ENCODE results near the gene PLLP. TPM values are rescaled to one million over a fixed set of nuclear protein-coding genes. Genes with fewer than 3 reads are reported as not detected.

The PLLP gene
- total RNA-seq, 1 experiment from 2014 or later, result 3.1 TPM

- H3K27me3 ChIP-seq (ENCODE audit: insufficient read depth, low read length), result no peaks in the 10 kb centered on the region
These were observed 28.6 kb downstream of the PLLP start for GRCh38 chr16:57255686-57256415.

DNA sequence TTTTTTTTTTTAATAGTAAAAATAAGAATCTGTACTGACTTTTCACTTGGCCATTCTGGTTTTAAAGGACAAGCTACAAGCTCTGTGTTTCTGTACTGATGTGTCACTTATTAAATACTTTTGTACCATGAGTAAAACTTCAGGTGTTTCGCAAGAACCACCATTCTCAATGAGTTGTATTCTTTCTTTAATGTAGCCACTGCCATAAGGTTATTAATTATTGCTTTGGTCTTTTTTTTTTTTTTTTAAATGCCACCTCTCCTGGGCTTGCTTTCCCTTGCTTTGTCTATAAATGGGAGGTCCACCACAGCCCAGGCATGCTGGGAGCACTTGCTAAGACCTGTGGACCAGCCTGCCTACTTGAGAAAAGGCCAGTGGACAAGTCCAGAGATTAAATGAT is 31.0 kb downstream of the PLLP start:
- H3K27me3 ChIP-seq (ENCODE audit: insufficient read depth, low read length), result no peaks in the 10 kb centered on the region
- no peak for ATAC-seq
- ChIA-PET RAD21 (ENCODE audit: low non-redundant PET in 1 of 2, low total read pairs in 2 of 2, uncharacterized antibody in 2 of 2, unreplicated experiment in 2 of 2) (no interaction called here), CTCF (no interaction called here), POLR2A (no interaction called here)
- BruUV-seq (replicated peaks), result no TSS peak
- no peak overlapping the region for H2AFZ ChIP-seq (ENCODE audit: low read depth, low read length, poor library complexity, severe bottlenecking)
- 0 out of 4 replicates have a peak, but pooled peaks cover 0 to 3% of the 10 kb centered on the region in 2 experiments for H3K9me3 ChIP-seq (ENCODE audit: control insufficient read depth in 1 of 2, insufficient read depth in 1 of 2, low read depth in 1 of 2, low read length in 2 of 2)
- H3K4me1 ChIP-seq (ENCODE audit: control insufficient read depth in 1 of 2, insufficient read depth in 2 of 2, low read length in 2 of 2), result no peaks in the 10 kb centered on the region
- H3K4me2 ChIP-seq (ENCODE audit: low read length), result no peak overlapping the region
- no peaks in the 10 kb centered on the region for H3K9me2 ChIP-seq (ENCODE audit: insufficient read depth)
- TF ChIP-seq ELF1 (IDR thresholded peaks at IDR 0.05; ENCODE audit: borderline replicate concordance, low read depth) (no peak), ZFX (IDR thresholded peaks at IDR 0.05) (no peak), YY1 (IDR thresholded peaks at IDR 0.05; ENCODE audit: extremely low read depth, insufficient replicate concordance, low read depth, low read length) (no peak), CTCF (IDR thresholded peaks at IDR 0.05 in 2 of 3, conservative IDR thresholded peaks at IDR 0.05 in 1 of 3; ENCODE audit: borderline replicate concordance in 1 of 3, insufficient read depth in 1 of 3, low read depth in 2 of 3, low read length in 2 of 3) (no peak), ZNF274 (IDR thresholded peaks at IDR 0.05; ENCODE audit: low read depth, low read length) (no peak), CBX3 (IDR thresholded peaks at IDR 0.05; ENCODE audit: low read depth) (no peak)
- TF ChIP-seq, protein P1, sequence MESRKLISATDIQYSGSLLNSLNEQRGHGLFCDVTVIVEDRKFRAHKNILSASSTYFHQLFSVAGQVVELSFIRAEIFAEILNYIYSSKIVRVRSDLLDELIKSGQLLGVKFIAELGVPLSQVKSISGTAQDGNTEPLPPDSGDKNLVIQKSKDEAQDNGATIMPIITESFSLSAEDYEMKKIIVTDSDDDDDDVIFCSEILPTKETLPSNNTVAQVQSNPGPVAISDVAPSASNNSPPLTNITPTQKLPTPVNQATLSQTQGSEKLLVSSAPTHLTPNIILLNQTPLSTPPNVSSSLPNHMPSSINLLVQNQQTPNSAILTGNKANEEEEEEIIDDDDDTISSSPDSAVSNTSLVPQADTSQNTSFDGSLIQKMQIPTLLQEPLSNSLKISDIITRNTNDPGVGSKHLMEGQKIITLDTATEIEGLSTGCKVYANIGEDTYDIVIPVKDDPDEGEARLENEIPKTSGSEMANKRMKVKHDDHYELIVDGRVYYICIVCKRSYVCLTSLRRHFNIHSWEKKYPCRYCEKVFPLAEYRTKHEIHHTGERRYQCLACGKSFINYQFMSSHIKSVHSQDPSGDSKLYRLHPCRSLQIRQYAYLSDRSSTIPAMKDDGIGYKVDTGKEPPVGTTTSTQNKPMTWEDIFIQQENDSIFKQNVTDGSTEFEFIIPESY (IDR thresholded peaks at IDR 0.05; ENCODE audit: extremely low read depth, insufficient replicate concordance, low read length), result no peak
- intact Hi-C loops (cut with micrococcal nuclease), result no loop called here
- H3K4me3 ChIP-seq (replicated peaks in 1 of 2; ENCODE audit: low read depth in 1 of 2, low read length in 2 of 2), result no peak overlapping the region
- no peak overlapping the region for H3K9ac ChIP-seq (ENCODE audit: low read length)
- DNase-seq (ENCODE audit: low read depth, low spot score), result no peak
- H3K79me2 ChIP-seq (ENCODE audit: insufficient read depth, low read length), result no peaks in the 10 kb centered on the region
- H3K36me3 ChIP-seq (ENCODE audit: control insufficient read depth in 1 of 2, insufficient read depth in 2 of 2, low read length in 2 of 2), result peaks cover 10 to 17% of the 10 kb centered on the region in 2 experiments
- H3K27ac ChIP-seq (ENCODE audit: low read depth, low read length), result no peak overlapping the region
- H4K20me1 ChIP-seq (ENCODE audit: insufficient read depth), result no peaks in the 10 kb centered on the region

More at GRCh38 chr16:57255686-57256415, 28.6 kb downstream of the PLLP start:
- POLR2A ChIA-PET, result interaction anchor here (2.0 kb wide), 1 partner anchor 10 kb away, joined by 6 read pairs; the partner anchor contains the start of gene ARL2BP
- CTCF ChIA-PET, result no interaction called here
- RAD21 ChIA-PET (ENCODE audit: low non-redundant PET in 1 of 2, low total read pairs in 2 of 2, uncharacterized antibody in 2 of 2, unreplicated experiment in 2 of 2), result no interaction called here
- DNase-seq (ENCODE audit: low read depth, low spot score) (no peak), ATAC-seq (no peak)
- TF ChIP-seq EZH2phosphoT487 (IDR thresholded peaks at IDR 0.05; ENCODE audit: borderline replicate concordance), result no peak
- TF ChIP-seq POLR2A (IDR thresholded peaks at IDR 0.05; ENCODE audit: borderline replicate concordance, extremely low read depth, insufficient read depth, insufficient read length), result no peak
- TF ChIP-seq, protein P2, sequence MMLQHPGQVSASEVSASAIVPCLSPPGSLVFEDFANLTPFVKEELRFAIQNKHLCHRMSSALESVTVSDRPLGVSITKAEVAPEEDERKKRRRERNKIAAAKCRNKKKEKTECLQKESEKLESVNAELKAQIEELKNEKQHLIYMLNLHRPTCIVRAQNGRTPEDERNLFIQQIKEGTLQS (IDR thresholded peaks at IDR 0.05), result no peak
- intact Hi-C loops (cut with micrococcal nuclease), result no loop called here
- Histone ChIP-seq H3K9ac (ENCODE audit: low read length) (no peak overlapping the region), H3K27ac (ENCODE audit: low read depth, low read length) (no peak overlapping the region), H3K36me3 (ENCODE audit: control insufficient read depth in 1 of 2, insufficient read depth in 2 of 2, low read length in 2 of 2) (peaks cover 10 to 14% of the 10 kb centered on the region in 2 experiments), H3K9me3 (ENCODE audit: control insufficient read depth in 1 of 2, insufficient read depth in 1 of 2, low read depth in 1 of 2, low read length in 2 of 2) (0 out of 4 replicates have a peak, but pooled peaks cover 0 to 3% of the 10 kb centered on the region in 2 experiments), H2AFZ (ENCODE audit: low read depth, low read length, poor library complexity, severe bottlenecking) (no peak overlapping the region), H4K20me1 (ENCODE audit: insufficient read depth) (no peaks in the 10 kb centered on the region), H3K9me2 (ENCODE audit: insufficient read depth) (no peaks in the 10 kb centered on the region), H3K79me2 (ENCODE audit: insufficient read depth, low read length) (no peaks in the 10 kb centered on the region), H3K4me3 (replicated peaks in 1 of 2; ENCODE audit: low read depth in 1 of 2, low read length in 2 of 2) (no peak overlapping the region), H3K4me2 (ENCODE audit: low read length) (no peak overlapping the region), H3K4me1 (ENCODE audit: control insufficient read depth in 1 of 2, insufficient read depth in 2 of 2, low read length in 2 of 2) (peaks cover 0 to 8% of the 10 kb centered on the region in 2 experiments; a peak in 1 of 4 replicates)
- BruUV-seq (replicated peaks), result no TSS peak
